ENCODE data around the gene PCSK5. TPM values are rescaled to one million over a fixed set of nuclear protein-coding genes. Genes with fewer than 3 reads are reported as not detected.

Gene PCSK5
- 1.5 to 2.4 TPM (median 1.9 TPM) in 3 replicates for polyA plus RNA-seq
- polyA plus RNA-seq (2011; ENCODE audit: low read depth): 0.91 TPM
- 0.53 and 0.84 TPM in 2 replicates for polyA plus RNA-seq (2011; cell fraction: cytosol; rRNA removed)
- 4.2 and 4.7 TPM in 2 replicates for polyA plus RNA-seq (2011; cell fraction: nucleus; rRNA removed)
- 1.3 and 2.1 TPM in 2 replicates for polyA plus RNA-seq (2012; ENCODE audit: low replicate concordance)
- polyA minus RNA-seq: 5.2 to 8.3 TPM (median 5.7 TPM) in 3 replicates
- 1.7 TPM for polyA minus RNA-seq (2011; cell fraction: cytosol; rRNA and poly(A)+ RNA removed)
- 9.2 and 12.7 TPM in 2 replicates for polyA minus RNA-seq (2011; cell fraction: nucleus; rRNA and poly(A)+ RNA removed)

GRCh38 chr9:75890472-75891276 is at the start of gene PCSK5:
PCSK5 (plus strand) TSS chr9:75890673; CDS start chr9:75891182, 509 bp downstream.
- Histone ChIP-seq H2AFZ (ENCODE audit: control insufficient read depth, low read length) (peak within 1 kb of the TSS; percentile 64), H3K79me2 (ENCODE audit: control insufficient read depth, insufficient read depth, low read length) (no peaks in the 10 kb centered on the region), H3K27ac (ENCODE audit: control insufficient read depth, insufficient read depth, low read length) (peak within 1 kb of the TSS; percentile 63), H3K4me2 (ENCODE audit: control insufficient read depth, extremely low read depth, insufficient read depth, low read depth, low read length) (peak within 1 kb of the TSS; percentile 73), H3K4me1 (ENCODE audit: control insufficient read depth, extremely low read depth, insufficient read depth, low read length) (peaks cover 17% of the 10 kb centered on the region), H3K27me3 (ENCODE audit: control insufficient read depth, extremely low read depth, insufficient read depth, low read length) (peaks cover 10% of the 10 kb centered on the region), H3K9ac (ENCODE audit: control insufficient read depth, extremely low read depth, insufficient read depth, low read length) (peak within 1 kb of the TSS; percentile 65), H3K36me3 (ENCODE audit: control insufficient read depth in 2 of 2, extremely low read depth in 1 of 2, insufficient read depth in 2 of 2, low read length in 2 of 2) (no peaks in the 10 kb centered on the region), H4K20me1 (ENCODE audit: control insufficient read depth, extremely low read depth, insufficient read depth, low read length) (no peaks in the 10 kb centered on the region), H3K9me1 (ENCODE audit: control insufficient read depth, extremely low read depth, insufficient read depth, low read length) (no peaks in the 10 kb centered on the region), H3K9me3 (ENCODE audit: control insufficient read depth, low read depth, low read length) (no peaks in the 10 kb centered on the region), H3K4me3 (ENCODE audit: control insufficient read depth in 2 of 3, extremely low read depth in 1 of 3, insufficient read depth in 2 of 3, low read depth in 1 of 3, low read length in 3 of 3) (peak within 1 kb of the TSS; percentile 64 to 83 (median 74))
- no peak for FAIRE-seq
- dilution Hi-C loops (cut with MboI; ENCODE audit: extremely low pct_ligation_motif_present, low sequenced_read_pairs): loop anchor here (25.0 kb wide), 1 partner anchor 628 kb away; no protein-coding TSS in a partner anchor
- DNase-seq (ENCODE audit: low read depth, low spot score): peak; percentile 40
- TF ChIP-seq EZH2 (IDR thresholded peaks at IDR 0.05; ENCODE audit: low read length): no peak
- peak in 2 of 3 experiments; percentile 18 to 28 for TF ChIP-seq CTCF (optimal IDR thresholded peaks at IDR 0.05 in 1 of 3, IDR thresholded peaks at IDR 0.05 in 1 of 3, conservative IDR thresholded peaks at IDR 0.05 in 1 of 3; ENCODE audit: extremely low read depth in 1 of 3, insufficient read depth in 2 of 3, low read length in 3 of 3)

GRCh38 chr9:75844321-75844720 is 46.2 kb upstream of the PCSK5 start:
- no peak overlapping the region for H3K9ac ChIP-seq (ENCODE audit: control insufficient read depth, extremely low read depth, insufficient read depth, low read length)
- no peak overlapping the region for H3K27ac ChIP-seq (ENCODE audit: control insufficient read depth, insufficient read depth, low read length)
- no peaks in the 10 kb centered on the region for H3K9me1 ChIP-seq (ENCODE audit: control insufficient read depth, extremely low read depth, insufficient read depth, low read length)
- no peak for FAIRE-seq
- no peak overlapping the region for H2AFZ ChIP-seq (ENCODE audit: control insufficient read depth, low read length)
- no peaks in the 10 kb centered on the region for H3K36me3 ChIP-seq (ENCODE audit: control insufficient read depth in 2 of 2, extremely low read depth in 1 of 2, insufficient read depth in 2 of 2, low read length in 2 of 2)
- TF ChIP-seq EZH2 (IDR thresholded peaks at IDR 0.05; ENCODE audit: low read length): no peak
- no peak overlapping the region for H3K4me2 ChIP-seq (ENCODE audit: control insufficient read depth, extremely low read depth, insufficient read depth, low read depth, low read length)
- H3K9me3 ChIP-seq (ENCODE audit: control insufficient read depth, low read depth, low read length): no peaks in the 10 kb centered on the region
- H3K4me3 ChIP-seq (ENCODE audit: control insufficient read depth in 2 of 3, extremely low read depth in 1 of 3, insufficient read depth in 2 of 3, low read depth in 1 of 3, low read length in 3 of 3): no peak overlapping the region
- H3K4me1 ChIP-seq (ENCODE audit: control insufficient read depth, extremely low read depth, insufficient read depth, low read length): no peaks in the 10 kb centered on the region
- dilution Hi-C loops (cut with MboI; ENCODE audit: extremely low pct_ligation_motif_present, low sequenced_read_pairs): loop anchor here (25.0 kb wide), 1 partner anchor 357 kb away; no protein-coding TSS in a partner anchor
- no peaks in the 10 kb centered on the region for H4K20me1 ChIP-seq (ENCODE audit: control insufficient read depth, extremely low read depth, insufficient read depth, low read length)
- H3K27me3 ChIP-seq (ENCODE audit: control insufficient read depth, extremely low read depth, insufficient read depth, low read length): no peaks in the 10 kb centered on the region
- no peaks in the 10 kb centered on the region for H3K79me2 ChIP-seq (ENCODE audit: control insufficient read depth, insufficient read depth, low read length)
- DNase-seq (ENCODE audit: low read depth, low spot score): no peak
